Mononuclear cell (primary cell): Measurements from ENCODE around the gene KCNK4. TPM values are rescaled to one million over a fixed set of nuclear protein-coding genes. Genes with fewer than 3 reads are reported as not detected.
"Not testable (repeated sequence)": the region's sequence is repeated elsewhere in the genome, so short reads cannot be mapped to it uniquely, and the experiment has no call there.

Source experiments
- H3K27me3 ChIP-seq: 2 replicates; pipeline ENCODE4 v1.6.0; 2011; ENCODE audit warnings: low read length, control low read depth; ENCODE audit not compliant: insufficient read depth
- H3K4me1 ChIP-seq: 2 replicates; pipeline ENCODE4 v1.5.1; 2011; ENCODE audit warnings: mild to moderate bottlenecking, low read length, control low read depth; ENCODE audit not compliant: insufficient read depth
- H3K4me3 ChIP-seq: 2 replicates; pipeline ENCODE4 v1.5.1; 2011; ENCODE audit warnings: mild to moderate bottlenecking, low read length, moderate library complexity
- H3K9me3 ChIP-seq: 2 replicates; pipeline ENCODE4 v1.5.1; 2011; ENCODE audit warnings: low read depth, mild to moderate bottlenecking, control low read depth, low read length
- total RNA-seq: library from RNA; depleted of rRNA; stranded (reverse); fragments of >200 nt; gene quantifications from one replicate; pipeline ENCODE4 v1.2.3, GENCODE V29; 2012

The KCNK4 gene
- not detected for total RNA-seq

GRCh38 chr11:64291262-64291751, at the start of gene KCNK4:
Gene KCNK4, plus strand, starts transcription at chr11:64291302. Its CDS starts 1,717 bp downstream, at chr11:64293019.
- peaks cover 18% of the 10 kb centered on the region for H3K4me1 ChIP-seq
- peaks cover 56% of the 10 kb centered on the region for H3K27me3 ChIP-seq
- no peak within 1 kb of the TSS for H3K4me3 ChIP-seq
- no peaks in the 10 kb centered on the region for H3K9me3 ChIP-seq

- Histone ChIP-seq H3K4me3 (peak overlapping the region; percentile 71), H3K4me1 (peaks cover 69% of the 10 kb centered on the region), H3K9me3 (no peaks in the 10 kb centered on the region), H3K27me3 (no peaks in the 10 kb centered on the region)
Measured at GRCh38 chr11:64241491-64242374, 49.4 kb upstream of the KCNK4 start.

DNA sequence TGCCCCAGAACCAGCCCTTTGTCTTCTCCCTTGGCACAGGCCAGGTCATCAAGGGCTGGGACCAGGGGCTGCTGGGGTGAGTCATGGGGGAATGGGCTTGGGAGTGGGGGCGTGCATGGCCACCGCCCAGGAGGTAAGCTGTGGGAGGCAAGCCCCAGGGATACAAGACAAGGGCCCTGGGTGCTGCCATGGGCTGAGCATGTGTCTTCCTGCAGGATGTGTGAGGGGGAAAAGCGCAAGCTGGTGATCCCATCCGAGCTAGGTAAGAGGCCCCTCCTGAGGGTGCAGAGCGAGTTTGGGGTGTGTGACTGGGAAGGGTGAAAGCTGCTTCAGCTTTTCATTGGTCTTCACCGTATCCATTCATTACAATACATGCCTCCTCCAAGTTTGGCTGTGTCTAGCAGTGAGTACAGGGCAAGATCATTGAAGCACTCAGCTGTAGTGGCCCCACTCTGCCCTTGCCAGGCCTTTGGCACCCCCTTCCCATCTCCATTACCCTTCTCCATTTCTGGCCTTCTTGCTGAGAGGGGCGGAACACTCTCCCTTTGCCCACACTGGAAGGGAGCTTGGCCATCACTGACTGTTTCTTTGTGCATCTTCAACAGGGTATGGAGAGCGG, 47.8 kb upstream of the KCNK4 start:
- H3K9me3 ChIP-seq = no peaks in the 10 kb centered on the region
- H3K4me1 ChIP-seq = peaks cover 65% of the 10 kb centered on the region
- H3K4me3 ChIP-seq = no peak overlapping the region
- no peaks in the 10 kb centered on the region for H3K27me3 ChIP-seq

DNA sequence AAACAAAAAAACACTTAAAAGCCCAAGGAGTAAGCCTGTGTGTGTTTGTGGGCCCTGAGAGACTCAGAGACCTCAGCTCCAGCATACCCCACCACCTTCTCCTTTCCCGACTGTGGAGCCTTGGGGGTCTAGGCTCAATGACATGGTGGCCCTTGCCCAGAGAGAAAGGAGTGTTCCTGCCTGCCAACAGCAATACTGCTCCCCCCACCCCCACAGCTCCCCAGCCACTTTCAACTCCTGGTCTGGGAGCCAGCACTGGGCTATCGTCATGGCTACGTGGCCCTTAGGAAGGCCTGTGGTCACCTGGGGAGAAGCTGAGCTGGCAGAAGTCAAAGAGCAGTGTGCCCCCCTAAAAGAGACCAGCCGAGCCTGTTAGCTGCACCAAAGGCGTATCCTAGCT, 47.0 kb upstream of the KCNK4 start:
- Histone ChIP-seq H3K4me3 (no peak overlapping the region), H3K9me3 (no peaks in the 10 kb centered on the region), H3K27me3 (no peaks in the 10 kb centered on the region), H3K4me1 (peaks cover 57% of the 10 kb centered on the region)

- Histone ChIP-seq H3K4me1 (peaks cover 49% of the 10 kb centered on the region), H3K27me3 (no peaks in the 10 kb centered on the region), H3K9me3 (no peaks in the 10 kb centered on the region), H3K4me3 (no peak overlapping the region)
Measured at GRCh38 chr11:64244966-64245365, 46.1 kb upstream of the KCNK4 start.

- peaks cover 44% of the 10 kb centered on the region for H3K4me1 ChIP-seq
- peak overlapping the region; percentile 44 for H3K4me3 ChIP-seq
- no peaks in the 10 kb centered on the region for H3K9me3 ChIP-seq
- no peaks in the 10 kb centered on the region for H3K27me3 ChIP-seq
Measured at GRCh38 chr11:64245401-64245796, 45.7 kb upstream of the KCNK4 start.

- Histone ChIP-seq H3K9me3 (no peaks in the 10 kb centered on the region), H3K27me3 (no peaks in the 10 kb centered on the region), H3K4me3 (peak overlapping the region; percentile 44), H3K4me1 (peaks cover 47% of the 10 kb centered on the region)
Measured at GRCh38 chr11:64245797-64246620, 45.1 kb upstream of the KCNK4 start.

DNA sequence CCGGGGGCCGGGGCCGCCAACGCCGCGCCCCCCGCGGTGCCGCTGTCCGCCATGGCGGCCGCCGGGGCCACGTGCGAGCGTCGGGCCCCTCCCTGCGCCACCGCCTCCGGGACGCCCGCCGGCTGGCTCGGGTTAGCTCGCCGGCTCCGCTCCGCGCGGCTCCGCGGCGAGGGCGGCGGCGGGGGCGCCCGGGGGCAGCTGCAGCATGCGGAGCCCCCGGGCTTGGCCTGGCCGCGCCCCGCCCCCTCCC, 44.6 kb upstream of the KCNK4 start:
- H3K9me3 ChIP-seq, H3K27me3 ChIP-seq: not testable (repeated sequence)
- Histone ChIP-seq H3K4me3 (peak overlapping the region; percentile 44), H3K4me1 (peaks cover 48% of the 10 kb centered on the region)

- Histone ChIP-seq H3K4me3 (peak within 1 kb of the TSS; percentile 66), H3K4me1 (peaks cover 49% of the 10 kb centered on the region), H3K27me3 (no peaks in the 10 kb centered on the region), H3K9me3 (no peaks in the 10 kb centered on the region)
Measured at GRCh38 chr11:64246871-64247728, 44.0 kb upstream of the KCNK4 start, which contains the start of gene PPP1R14B. Gene PPP1R14B, minus strand, starts transcription at chr11:64246943. Its CDS starts 270 bp downstream, at chr11:64246673.

DNA sequence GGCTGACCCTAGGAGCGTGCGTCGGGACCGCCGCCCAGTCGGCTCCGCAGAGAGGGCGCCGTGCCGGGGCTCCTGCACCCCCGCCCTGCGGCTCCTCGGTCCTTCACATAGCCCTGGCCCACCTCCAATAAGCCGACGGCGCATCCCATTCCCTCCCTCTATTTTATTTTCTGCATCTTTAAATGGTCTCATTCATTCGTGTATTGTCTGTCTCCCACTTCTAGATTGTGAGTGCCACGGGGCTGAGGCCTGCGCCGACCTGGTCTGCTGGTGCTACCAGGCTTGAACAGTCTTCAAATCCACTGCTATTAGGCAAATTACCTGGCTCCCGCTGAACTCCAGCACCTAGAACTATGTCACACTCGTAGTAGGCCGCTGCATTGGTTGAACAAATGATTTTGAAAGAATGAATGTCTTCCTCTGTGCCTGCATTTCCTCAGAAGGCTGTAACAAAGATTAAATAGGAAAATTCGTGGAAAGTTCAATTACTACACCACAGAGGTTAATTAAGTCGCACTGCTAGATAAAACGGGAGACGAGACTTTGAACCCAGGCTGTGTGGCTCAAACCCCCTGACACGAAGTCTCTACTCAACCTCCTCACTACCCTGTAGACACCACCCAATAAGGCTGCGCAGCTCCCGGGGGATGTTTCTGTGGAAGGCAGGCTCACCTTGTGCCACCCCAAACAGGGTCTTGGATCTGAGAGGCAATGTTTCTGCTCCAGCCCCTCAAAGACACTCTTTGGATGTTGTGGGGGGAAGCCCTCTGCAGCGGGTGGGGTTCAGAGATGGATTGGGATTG, 43.2 kb upstream of the KCNK4 start:
- Histone ChIP-seq H3K4me3 (peak overlapping the region; percentile 66), H3K27me3 (no peaks in the 10 kb centered on the region), H3K4me1 (peaks cover 49% of the 10 kb centered on the region), H3K9me3 (no peaks in the 10 kb centered on the region)

- peaks cover 46% of the 10 kb centered on the region for H3K4me1 ChIP-seq
- H3K4me3 ChIP-seq = no peak overlapping the region
Measured at GRCh38 chr11:64248578-64248977, 42.5 kb upstream of the KCNK4 start.

DNA sequence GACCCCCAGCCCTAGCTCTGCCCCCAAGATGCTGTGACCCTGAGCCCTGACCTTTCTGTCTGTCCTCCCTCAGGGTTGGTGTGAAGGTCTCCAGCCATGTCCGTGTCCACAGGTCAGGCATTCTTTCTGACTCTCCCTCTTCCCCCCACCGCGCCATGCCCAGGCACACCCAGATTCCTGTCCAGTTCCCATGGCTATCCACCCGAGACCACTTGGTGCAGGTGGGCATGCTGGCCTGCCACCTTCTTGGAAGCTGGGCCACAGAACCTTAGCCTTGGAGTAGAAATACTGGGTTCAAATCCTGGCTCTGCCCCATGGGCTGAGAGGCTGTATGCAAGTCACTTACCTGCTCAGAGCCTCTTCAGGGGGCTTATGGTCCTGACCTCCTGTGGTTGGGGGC, 42.1 kb upstream of the KCNK4 start:
- Histone ChIP-seq H3K27me3 (no peaks in the 10 kb centered on the region), H3K9me3 (no peaks in the 10 kb centered on the region), H3K4me3 (no peak overlapping the region), H3K4me1 (peaks cover 45% of the 10 kb centered on the region)

More at GRCh38 chr11:64248578-64248977, 42.5 kb upstream of the KCNK4 start:
- Histone ChIP-seq H3K9me3 (no peaks in the 10 kb centered on the region), H3K27me3 (no peaks in the 10 kb centered on the region)

DNA sequence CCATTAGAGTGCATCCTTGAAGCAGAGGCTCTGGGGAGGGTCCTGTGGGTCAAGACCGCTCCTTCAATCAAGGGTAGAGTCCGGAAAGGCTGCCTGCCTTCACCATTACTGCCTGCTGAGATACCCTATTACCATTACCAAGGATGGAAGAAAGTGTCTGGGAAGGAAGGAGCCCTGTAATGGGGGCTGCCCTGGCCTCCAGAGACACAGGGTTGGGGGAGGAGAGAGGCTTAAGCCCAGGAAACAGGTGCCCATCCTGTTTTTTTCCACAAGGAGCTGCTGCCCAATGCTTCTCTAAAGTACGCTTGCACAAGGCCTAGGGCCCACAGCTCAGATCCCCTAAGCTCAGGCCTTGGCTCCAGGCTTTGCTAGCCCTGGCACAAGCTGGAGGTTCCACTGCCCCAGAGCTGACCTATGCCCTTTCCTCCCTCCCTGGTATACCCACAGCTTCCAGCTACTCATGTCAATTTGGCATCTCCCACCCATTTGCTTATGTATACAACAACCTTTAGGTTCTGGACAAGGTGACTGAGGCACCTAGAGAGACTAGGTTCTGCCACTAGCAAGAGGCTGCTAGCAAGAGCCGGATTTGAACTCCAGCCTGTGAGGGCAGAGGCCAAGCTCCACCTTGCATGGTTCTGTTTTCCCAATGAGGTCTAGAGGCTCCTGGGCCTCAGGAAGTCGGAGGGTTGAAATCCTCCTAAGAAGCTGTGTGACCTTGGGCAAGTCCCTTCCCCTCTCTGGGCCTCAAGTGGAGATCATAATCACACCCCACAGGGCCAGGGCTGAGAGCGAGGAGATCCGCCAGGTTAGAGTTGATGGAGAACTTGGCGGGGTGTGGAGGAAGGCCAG, 41.3 kb upstream of the KCNK4 start:
- Histone ChIP-seq H3K4me3 (no peak overlapping the region), H3K9me3 (no peaks in the 10 kb centered on the region), H3K4me1 (peaks cover 45% of the 10 kb centered on the region), H3K27me3 (no peaks in the 10 kb centered on the region)
